ENCODE measurements around the gene RAC2. TPM values are rescaled to one million over a fixed set of nuclear protein-coding genes. Genes with fewer than 3 reads are reported as not detected.

RAC2 gene
- total RNA-seq, 2 experiments from 2014 or later: 498 to 521 TPM

- ChIA-PET CTCF (interaction anchor here (0.8 to 3.9 kb wide), 9 partner anchors 10 to 139 kb away, joined by 3 to 15 read pairs (median 4); partner anchors contain the start of gene RAC2), POLR2A (interaction anchor here (0.9 to 1.9 kb wide), 3 partner anchors 10 to 24 kb away, joined by 4 to 13 read pairs (median 10); no protein-coding TSS in a partner anchor)
Observed at GRCh38 chr22:37218771-37219411, 25.2 kb downstream of the RAC2 start.

DNA sequence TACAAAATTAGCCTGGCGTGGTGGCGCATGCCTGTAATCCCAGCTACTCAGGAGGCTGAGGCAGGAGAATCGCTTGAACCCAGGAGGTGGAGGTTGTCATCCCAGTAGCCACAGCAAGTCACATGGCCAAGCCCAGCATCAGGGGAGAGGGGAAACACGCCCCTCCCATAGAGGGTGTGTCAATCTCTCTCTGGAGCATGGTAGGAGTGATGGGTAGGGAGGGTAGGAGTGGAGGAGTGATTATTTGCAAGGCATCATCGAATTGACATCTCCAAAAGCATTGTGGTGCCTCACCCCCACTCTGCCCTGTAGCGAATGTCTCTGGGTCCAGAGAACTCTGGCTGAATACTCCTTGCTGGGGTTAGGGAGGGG lies 25.7 kb downstream of the RAC2 start:
- CTCF ChIA-PET: interaction anchor here (1.0 to 3.9 kb wide), 6 partner anchors 9 to 53 kb away, joined by 3 to 15 read pairs (median 4); partner anchors contain the start of gene RAC2
- POLR2A ChIA-PET: interaction anchor here (0.9 to 1.9 kb wide), 3 partner anchors 11 to 24 kb away, joined by 4 to 13 read pairs (median 10); no protein-coding TSS in a partner anchor

- POLR2A ChIA-PET: no interaction called here
Observed at GRCh38 chr22:37215890-37216289, 28.2 kb downstream of the RAC2 start.

DNA sequence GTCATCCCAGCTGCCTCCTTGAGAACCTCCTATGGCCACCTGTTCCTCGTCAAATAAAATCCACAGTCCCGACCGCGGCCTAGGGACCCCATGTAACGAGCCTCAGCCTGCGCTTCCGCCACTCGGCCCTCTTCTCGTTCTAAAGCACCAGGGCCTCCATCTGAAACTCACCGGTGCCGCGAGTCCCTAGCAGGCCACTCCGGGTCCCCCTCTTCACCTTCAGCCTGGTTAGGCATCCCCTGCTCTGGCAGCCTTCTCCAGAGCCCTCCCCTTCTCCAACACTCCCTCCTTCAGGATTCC lies 29.4 kb downstream of the RAC2 start:
- ChIA-PET CTCF (interaction anchor here (1.4 kb wide), 1 partner anchor 21 kb away, joined by 4 read pairs; no protein-coding TSS in a partner anchor), POLR2A (no interaction called here)

More at GRCh38 chr22:37215890-37216289, 28.2 kb downstream of the RAC2 start:
- CTCF ChIA-PET: no interaction called here

DNA sequence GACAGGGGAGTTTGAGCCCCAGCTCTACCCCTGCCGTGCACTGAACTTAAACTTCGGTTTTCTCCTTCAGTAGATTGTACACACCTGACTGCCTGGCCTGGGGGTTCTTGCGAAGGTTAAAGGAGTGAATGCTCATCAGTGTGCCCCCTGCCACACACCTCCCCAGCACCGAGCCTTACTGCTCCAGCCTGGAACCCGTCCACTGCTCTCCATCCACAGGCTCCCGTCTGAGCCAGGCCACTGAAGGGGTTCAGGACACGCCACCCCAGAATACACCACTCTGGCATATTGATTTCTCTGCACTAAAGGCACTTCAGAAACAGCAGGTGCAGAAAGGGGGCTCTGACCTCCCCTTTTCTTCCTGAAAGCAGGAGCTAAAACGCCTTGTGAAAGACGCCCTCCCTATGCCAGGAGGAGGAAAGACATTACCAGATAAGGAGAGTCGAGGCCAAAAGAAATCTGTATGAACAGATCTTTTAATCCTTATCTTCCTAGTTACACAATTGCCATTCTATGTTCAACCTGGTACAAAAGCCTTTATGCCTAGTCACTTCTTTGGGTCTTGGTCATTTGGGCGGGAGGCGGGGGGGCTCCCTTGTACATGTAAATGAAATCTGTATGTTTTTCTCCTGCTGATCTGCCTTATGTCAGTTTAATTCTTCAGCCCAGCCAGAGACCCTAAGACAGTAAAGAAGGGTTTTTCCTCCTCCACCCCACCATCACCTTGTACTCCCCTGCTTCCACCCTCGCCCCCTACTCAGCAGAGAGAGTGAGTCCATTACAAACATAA lies 29.9 kb downstream of the RAC2 start:
- POLR2A ChIA-PET: no interaction called here
- CTCF ChIA-PET: interaction anchor here (1.4 kb wide), 1 partner anchor 21 kb away, joined by 4 read pairs; no protein-coding TSS in a partner anchor

GRCh38 chr22:37213218-37213855 lies 30.7 kb downstream of the RAC2 start:
- ChIA-PET POLR2A (no interaction called here), CTCF (interaction anchor here (1.4 kb wide), 1 partner anchor 20 kb away, joined by 4 read pairs; no protein-coding TSS in a partner anchor)

- POLR2A ChIA-PET: no interaction called here
- CTCF ChIA-PET: no interaction called here
Observed at GRCh38 chr22:37212174-37212906, 31.7 kb downstream of the RAC2 start, which contains the start of gene SSTR3. Gene SSTR3, minus strand, starts transcription at chr22:37212477. Its CDS starts 4,674 bp downstream, at chr22:37207803.

GRCh38 chr22:37211866-37212173 lies 32.2 kb downstream of the RAC2 start:
- CTCF ChIA-PET: no interaction called here

GRCh38 chr22:37211075-37211865 lies 32.8 kb downstream of the RAC2 start:
- ChIA-PET POLR2A (interaction anchor here (1.0 kb wide), 1 partner anchor 31 kb away, joined by 3 read pairs; no protein-coding TSS in a partner anchor), CTCF (no interaction called here)

More at GRCh38 chr22:37211866-37212173, 32.2 kb downstream of the RAC2 start:
- POLR2A ChIA-PET: no interaction called here

DNA sequence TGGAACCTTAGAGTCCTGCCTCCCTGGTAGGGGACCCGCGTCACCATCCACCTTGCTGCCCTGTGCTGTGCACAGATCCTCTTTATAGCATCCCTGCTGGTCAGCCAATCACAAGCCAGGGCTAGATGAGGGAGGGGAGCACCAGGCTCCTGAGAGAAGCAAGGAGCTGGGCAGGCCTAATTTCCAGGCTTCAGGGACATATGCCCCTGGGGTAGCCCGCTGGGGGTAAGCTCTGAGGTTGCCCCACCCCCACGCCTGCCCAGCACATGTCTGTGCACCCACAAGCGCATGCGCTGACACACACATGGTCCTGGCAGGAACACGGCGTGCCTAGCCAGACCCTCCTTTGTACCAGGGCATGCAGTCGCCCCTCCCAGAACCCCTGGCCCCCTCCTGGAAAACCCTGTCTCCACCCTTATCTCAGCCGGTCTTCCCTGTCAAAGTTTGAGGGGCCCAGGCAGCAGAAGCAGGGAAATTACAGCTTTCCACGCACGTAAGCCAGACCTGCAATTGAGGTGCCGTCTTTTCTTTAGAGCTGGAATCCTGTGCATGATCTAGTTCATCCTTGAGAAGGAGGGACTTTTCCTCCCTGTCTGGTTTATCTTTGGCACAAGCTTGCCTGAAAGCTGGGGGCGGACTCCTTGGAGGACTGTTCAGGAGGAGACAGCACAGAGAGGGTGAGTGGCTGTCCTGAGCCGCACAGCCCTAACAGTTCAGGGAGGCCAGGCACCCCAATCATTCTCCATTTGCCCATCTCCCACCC lies 33.8 kb downstream of the RAC2 start:
- ChIA-PET CTCF (interaction anchor here (0.6 to 2.1 kb wide), 2 partner anchors 11 to 28 kb away, joined by 3 to 9 read pairs; no protein-coding TSS in a partner anchor), POLR2A (interaction anchor here (1.0 kb wide), 1 partner anchor 32 kb away, joined by 3 read pairs; no protein-coding TSS in a partner anchor)

GRCh38 chr22:37209140-37209845 lies 34.8 kb downstream of the RAC2 start:
- POLR2A ChIA-PET: no interaction called here
- CTCF ChIA-PET: interaction anchor here (0.6 to 2.1 kb wide), 4 partner anchors 9 to 27 kb away, joined by 3 to 9 read pairs (median 3); no protein-coding TSS in a partner anchor

DNA sequence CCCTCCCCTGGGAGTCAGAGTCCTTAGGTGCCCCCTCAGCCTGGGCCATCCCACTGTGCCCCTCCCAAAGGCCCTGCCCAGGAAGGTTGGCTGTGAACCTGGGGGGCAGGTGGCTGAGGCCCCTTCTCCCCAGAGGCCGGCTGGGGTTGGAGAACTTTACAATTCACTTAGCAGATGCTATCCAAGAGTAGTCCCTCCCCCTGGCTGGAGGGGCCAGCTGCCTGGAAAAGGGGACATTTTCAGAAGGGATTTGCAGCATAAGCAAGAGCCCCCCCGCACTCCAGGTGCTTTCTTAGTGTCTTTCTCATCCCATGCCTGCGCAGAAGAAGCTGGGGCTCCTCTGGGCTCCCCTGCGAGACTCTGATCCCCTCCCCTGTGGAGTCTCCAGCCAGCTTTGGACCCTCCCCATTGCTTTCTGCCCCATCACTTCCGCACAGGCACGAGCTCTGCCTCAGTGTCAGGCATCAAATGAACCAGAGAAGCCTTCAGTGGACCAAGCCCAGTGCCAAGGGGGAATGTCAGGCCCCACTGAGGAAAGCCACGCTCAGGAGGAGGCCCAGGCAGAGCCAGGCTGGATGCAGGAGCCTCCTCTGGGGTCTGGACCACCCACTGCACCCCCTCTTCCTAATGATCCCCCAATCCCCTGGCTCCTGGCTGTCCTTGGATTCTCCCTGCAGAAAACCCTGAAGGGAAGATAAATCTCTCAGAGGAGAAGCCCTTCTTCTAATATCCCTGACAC lies 35.5 kb downstream of the RAC2 start:
- POLR2A ChIA-PET: no interaction called here
- CTCF ChIA-PET: interaction anchor here (0.9 to 2.1 kb wide), 3 partner anchors 9 to 11 kb away, joined by 3 to 9 read pairs (median 3); no protein-coding TSS in a partner anchor

- POLR2A ChIA-PET: interaction anchor here (1.0 kb wide), 1 partner anchor 11 kb away, joined by 4 read pairs; no protein-coding TSS in a partner anchor
- CTCF ChIA-PET: interaction anchor here (1.4 kb wide), 1 partner anchor 12 kb away, joined by 3 read pairs; no protein-coding TSS in a partner anchor
Observed at GRCh38 chr22:37207981-37208380, 36.1 kb downstream of the RAC2 start.

GRCh38 chr22:37206841-37207821 lies 36.9 kb downstream of the RAC2 start:
- CTCF ChIA-PET: interaction anchor here (1.0 kb wide), 1 partner anchor 16 kb away, joined by 5 read pairs; no protein-coding TSS in a partner anchor

More at GRCh38 chr22:37206841-37207821, 36.9 kb downstream of the RAC2 start:
- POLR2A ChIA-PET: interaction anchor here (1.0 kb wide), 1 partner anchor 12 kb away, joined by 4 read pairs; no protein-coding TSS in a partner anchor

All from activated CD8-positive, alpha-beta memory T cell treated with anti-CD3 and anti-CD28 coated beads for 36 hours (primary cell).